Measurements from ENCODE around the gene C7. TPM values are rescaled to one million over a fixed set of nuclear protein-coding genes. Genes with fewer than 3 reads are reported as not detected.

The C7 gene
- total and polyA plus RNA-seq, 2 of the 13 experiments (the other 11 are each of a cell fraction or from before 2014, with no cell fraction given): 1.7 to 3.5 TPM

GRCh38 chr5:40991168-40991980 is 82.1 kb downstream of the C7 start (continued):
- TF ChIP-seq, protein P1, sequence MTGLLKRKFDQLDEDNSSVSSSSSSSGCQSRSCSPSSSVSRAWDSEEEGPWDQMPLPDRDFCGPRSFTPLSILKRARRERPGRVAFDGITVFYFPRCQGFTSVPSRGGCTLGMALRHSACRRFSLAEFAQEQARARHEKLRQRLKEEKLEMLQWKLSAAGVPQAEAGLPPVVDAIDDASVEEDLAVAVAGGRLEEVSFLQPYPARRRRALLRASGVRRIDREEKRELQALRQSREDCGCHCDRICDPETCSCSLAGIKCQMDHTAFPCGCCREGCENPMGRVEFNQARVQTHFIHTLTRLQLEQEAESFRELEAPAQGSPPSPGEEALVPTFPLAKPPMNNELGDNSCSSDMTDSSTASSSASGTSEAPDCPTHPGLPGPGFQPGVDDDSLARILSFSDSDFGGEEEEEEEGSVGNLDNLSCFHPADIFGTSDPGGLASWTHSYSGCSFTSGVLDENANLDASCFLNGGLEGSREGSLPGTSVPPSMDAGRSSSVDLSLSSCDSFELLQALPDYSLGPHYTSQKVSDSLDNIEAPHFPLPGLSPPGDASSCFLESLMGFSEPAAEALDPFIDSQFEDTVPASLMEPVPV (CRISPR knock-in tag; IDR thresholded peaks at IDR 0.05): no peak
- TF ChIP-seq ZNF34 (CRISPR knock-in tag; IDR thresholded peaks at IDR 0.05; ENCODE audit: borderline replicate concordance): no peak
- TF ChIP-seq ZSCAN30 (CRISPR knock-in tag; IDR thresholded peaks at IDR 0.05): no peak
- TF ChIP-seq, protein P2, sequence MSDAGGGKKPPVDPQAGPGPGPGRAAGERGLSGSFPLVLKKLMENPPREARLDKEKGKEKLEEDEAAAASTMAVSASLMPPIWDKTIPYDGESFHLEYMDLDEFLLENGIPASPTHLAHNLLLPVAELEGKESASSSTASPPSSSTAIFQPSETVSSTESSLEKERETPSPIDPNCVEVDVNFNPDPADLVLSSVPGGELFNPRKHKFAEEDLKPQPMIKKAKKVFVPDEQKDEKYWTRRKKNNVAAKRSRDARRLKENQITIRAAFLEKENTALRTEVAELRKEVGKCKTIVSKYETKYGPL (CRISPR knock-in tag; IDR thresholded peaks at IDR 0.05): no peak
- TF ChIP-seq GTF3A (CRISPR knock-in tag; conservative IDR thresholded peaks at IDR 0.05): no peak
- no peak for TF ChIP-seq NFE2L1 (CRISPR knock-in tag; IDR thresholded peaks at IDR 0.05; ENCODE audit: borderline replicate concordance)
- no peak for TF ChIP-seq POLR2G (IDR thresholded peaks at IDR 0.05; ENCODE audit: low read depth, low read length)
- peak; percentile 93 for TF ChIP-seq NR2F2 (IDR thresholded peaks at IDR 0.05; ENCODE audit: borderline replicate concordance, low read depth)
- no peak for TF ChIP-seq ZFYVE20 (CRISPR knock-in tag; IDR thresholded peaks at IDR 0.05; ENCODE audit: borderline replicate concordance, low read depth)
- TF ChIP-seq CC2D1A (CRISPR knock-in tag; IDR thresholded peaks at IDR 0.05): no peak
- no peak for TF ChIP-seq ATAD3A (CRISPR knock-in tag; IDR thresholded peaks at IDR 0.05)
- TF ChIP-seq SATB2 (CRISPR knock-in tag; IDR thresholded peaks at IDR 0.05): no peak
- TF ChIP-seq SMARCC2 (IDR thresholded peaks at IDR 0.05): no peak
- no peak for TF ChIP-seq ZBTB7B (CRISPR knock-in tag; IDR thresholded peaks at IDR 0.05)
- no peak for TF ChIP-seq SUZ12 (IDR thresholded peaks at IDR 0.05; ENCODE audit: low read depth, low read length)
- TF ChIP-seq ZNF75D (CRISPR knock-in tag; IDR thresholded peaks at IDR 0.05; ENCODE audit: borderline replicate concordance): no peak
- TF ChIP-seq ZNF770 (CRISPR knock-in tag; IDR thresholded peaks at IDR 0.05): no peak
